ENCODE data around the gene ZNF318.

DNA sequence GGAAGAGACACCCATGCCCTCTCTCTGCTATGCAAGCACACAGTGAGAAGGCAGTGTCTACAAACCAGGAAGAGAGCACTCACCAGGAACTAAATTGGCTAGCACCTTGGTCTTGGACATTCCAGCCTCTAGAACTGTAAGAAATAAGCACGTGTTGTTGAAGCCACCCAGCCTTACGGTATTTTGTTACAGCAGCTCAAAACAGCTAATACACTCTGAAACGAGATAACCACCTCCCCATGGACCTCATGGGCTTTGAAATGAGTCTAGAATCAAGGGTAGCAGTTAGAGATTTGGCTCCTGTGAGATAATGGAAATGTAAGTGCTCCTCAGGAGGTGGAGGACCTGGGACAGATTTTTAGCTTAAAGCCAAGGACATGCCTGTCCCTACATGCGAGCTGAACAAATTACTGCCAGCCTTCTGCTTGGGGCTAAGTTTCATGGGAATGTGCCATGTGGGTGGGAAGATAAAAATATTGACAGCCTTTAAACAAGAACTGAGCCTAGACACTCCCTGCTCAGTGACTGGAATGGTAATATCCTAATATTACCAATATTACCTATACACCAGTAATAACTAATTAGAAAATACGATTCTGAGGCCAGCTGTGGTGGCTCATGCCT, 3.9 kb upstream of the ZNF318 start:
- TF ChIP-seq, protein P1, sequence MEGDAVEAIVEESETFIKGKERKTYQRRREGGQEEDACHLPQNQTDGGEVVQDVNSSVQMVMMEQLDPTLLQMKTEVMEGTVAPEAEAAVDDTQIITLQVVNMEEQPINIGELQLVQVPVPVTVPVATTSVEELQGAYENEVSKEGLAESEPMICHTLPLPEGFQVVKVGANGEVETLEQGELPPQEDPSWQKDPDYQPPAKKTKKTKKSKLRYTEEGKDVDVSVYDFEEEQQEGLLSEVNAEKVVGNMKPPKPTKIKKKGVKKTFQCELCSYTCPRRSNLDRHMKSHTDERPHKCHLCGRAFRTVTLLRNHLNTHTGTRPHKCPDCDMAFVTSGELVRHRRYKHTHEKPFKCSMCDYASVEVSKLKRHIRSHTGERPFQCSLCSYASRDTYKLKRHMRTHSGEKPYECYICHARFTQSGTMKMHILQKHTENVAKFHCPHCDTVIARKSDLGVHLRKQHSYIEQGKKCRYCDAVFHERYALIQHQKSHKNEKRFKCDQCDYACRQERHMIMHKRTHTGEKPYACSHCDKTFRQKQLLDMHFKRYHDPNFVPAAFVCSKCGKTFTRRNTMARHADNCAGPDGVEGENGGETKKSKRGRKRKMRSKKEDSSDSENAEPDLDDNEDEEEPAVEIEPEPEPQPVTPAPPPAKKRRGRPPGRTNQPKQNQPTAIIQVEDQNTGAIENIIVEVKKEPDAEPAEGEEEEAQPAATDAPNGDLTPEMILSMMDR (IDR thresholded peaks at IDR 0.05): no peak
- TF ChIP-seq RCOR1 (IDR thresholded peaks at IDR 0.05; ENCODE audit: low read depth, low read length) (no peak), RNF2 (IDR thresholded peaks at IDR 0.05; ENCODE audit: borderline replicate concordance, low read depth) (no peak), RARB (CRISPR knock-in tag; IDR thresholded peaks at IDR 0.05) (no peak), POLR2A (IDR thresholded peaks at IDR 0.05; ENCODE audit: low read length) (no peak), CHD4 (IDR thresholded peaks at IDR 0.05; ENCODE audit: borderline replicate concordance) (no peak), RAD21 (conservative IDR thresholded peaks at IDR 0.05 in 1 of 2, IDR thresholded peaks at IDR 0.05 in 1 of 2) (no peak), EP300 (IDR thresholded peaks at IDR 0.05) (no peak), CHD2 (IDR thresholded peaks at IDR 0.05; ENCODE audit: low read length, partially characterized antibody) (no peak), EHF (CRISPR knock-in tag; IDR thresholded peaks at IDR 0.05) (no peak)
- TF ChIP-seq, protein P2, sequence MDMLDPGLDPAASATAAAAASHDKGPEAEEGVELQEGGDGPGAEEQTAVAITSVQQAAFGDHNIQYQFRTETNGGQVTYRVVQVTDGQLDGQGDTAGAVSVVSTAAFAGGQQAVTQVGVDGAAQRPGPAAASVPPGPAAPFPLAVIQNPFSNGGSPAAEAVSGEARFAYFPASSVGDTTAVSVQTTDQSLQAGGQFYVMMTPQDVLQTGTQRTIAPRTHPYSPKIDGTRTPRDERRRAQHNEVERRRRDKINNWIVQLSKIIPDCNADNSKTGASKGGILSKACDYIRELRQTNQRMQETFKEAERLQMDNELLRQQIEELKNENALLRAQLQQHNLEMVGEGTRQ (IDR thresholded peaks at IDR 0.05): no peak
- TF ChIP-seq, protein P3, sequence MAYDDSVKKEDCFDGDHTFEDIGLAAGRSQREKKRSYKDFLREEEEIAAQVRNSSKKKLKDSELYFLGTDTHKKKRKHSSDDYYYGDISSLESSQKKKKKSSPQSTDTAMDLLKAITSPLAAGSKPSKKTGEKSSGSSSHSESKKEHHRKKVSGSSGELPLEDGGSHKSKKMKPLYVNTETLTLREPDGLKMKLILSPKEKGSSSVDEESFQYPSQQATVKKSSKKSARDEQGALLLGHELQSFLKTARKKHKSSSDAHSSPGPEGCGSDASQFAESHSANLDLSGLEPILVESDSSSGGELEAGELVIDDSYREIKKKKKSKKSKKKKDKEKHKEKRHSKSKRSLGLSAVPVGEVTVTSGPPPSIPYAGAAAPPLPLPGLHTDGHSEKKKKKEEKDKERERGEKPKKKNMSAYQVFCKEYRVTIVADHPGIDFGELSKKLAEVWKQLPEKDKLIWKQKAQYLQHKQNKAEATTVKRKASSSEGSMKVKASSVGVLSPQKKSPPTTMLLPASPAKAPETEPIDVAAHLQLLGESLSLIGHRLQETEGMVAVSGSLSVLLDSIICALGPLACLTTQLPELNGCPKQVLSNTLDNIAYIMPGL (CRISPR knock-in tag; IDR thresholded peaks at IDR 0.05; ENCODE audit: borderline replicate concordance): no peak

Measured in A549 (cell line).